ENCODE results near the gene PRRT1B.

PRRT1B gene

DNA sequence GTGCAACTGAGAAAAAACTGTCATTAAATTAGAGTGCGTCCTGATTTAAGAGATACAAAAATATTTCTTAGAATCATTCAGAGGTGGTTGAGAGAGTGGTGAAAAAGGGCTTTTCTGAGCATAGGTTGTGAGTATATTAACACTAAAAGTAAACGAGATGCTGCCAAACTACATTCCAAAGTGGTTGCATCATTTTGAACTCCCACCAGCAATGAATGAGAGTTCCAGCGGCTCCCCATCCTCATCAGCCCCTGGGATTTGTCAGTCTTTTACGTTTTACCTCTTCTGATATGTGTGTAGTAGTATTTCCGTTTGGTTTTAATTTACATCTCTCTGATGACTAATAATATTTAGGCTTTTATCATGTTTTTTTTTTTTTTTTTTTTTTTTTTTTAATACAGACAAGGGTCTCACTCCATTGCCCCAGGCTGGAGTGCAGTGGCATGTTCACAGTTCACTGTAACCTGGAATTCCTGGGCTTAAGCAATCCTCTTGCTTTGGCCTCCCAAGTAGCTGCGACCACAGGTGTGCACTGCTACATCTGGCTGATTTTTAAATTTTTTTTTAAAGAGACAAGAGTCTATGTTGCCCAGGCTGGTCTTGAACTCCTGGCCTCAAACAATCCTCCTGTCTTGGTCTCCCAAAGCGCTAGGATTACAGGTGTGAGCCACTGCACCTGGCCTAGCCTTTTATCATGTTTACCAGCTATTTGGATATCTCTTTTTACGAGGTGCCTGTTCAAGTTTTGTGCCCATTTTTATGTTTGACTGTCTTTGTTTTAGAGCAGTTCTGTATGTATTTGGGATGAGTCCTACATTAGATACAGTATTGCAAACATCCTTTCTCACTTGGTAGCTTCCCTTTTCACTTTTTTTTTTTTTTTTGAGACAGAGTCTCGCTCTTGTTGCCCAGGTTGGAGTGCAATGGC lies 17.0 kb downstream of the PRRT1B start:
- in situ Hi-C loops (cut with MboI; ENCODE audit: low pct_unique_long_range_greater_than_20kb, low sequenced_read_pairs, unreplicated experiment): no loop called here
- TF ChIP-seq, protein P1, sequence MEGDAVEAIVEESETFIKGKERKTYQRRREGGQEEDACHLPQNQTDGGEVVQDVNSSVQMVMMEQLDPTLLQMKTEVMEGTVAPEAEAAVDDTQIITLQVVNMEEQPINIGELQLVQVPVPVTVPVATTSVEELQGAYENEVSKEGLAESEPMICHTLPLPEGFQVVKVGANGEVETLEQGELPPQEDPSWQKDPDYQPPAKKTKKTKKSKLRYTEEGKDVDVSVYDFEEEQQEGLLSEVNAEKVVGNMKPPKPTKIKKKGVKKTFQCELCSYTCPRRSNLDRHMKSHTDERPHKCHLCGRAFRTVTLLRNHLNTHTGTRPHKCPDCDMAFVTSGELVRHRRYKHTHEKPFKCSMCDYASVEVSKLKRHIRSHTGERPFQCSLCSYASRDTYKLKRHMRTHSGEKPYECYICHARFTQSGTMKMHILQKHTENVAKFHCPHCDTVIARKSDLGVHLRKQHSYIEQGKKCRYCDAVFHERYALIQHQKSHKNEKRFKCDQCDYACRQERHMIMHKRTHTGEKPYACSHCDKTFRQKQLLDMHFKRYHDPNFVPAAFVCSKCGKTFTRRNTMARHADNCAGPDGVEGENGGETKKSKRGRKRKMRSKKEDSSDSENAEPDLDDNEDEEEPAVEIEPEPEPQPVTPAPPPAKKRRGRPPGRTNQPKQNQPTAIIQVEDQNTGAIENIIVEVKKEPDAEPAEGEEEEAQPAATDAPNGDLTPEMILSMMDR (IDR thresholded peaks at IDR 0.05; ENCODE audit: extremely low read depth, insufficient read depth, missing control alignments): no peak
- DNase-seq (ENCODE audit: low spot score): no peak

DNA sequence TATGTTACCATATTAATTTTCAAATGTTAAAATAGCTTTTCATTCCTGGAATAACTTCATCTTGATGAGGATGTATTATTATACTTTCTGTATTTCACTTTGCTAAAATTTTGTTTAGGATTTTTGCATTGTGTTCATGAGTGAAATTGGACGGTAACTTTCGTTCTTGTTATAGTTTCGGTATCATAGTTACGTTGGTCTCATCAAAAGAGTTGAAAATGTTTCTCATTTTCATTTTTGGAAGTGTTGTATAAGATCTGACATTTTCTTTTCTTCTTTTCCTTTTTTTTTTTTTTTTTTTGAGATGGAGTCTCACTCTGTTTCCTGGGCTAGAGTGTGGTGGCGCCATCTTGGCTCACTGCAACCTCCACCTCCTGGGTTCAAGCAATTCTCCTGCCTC lies 20.0 kb downstream of the PRRT1B start:
- DNase-seq (ENCODE audit: low spot score): no peak
- in situ Hi-C loops (cut with MboI; ENCODE audit: low pct_unique_long_range_greater_than_20kb, low sequenced_read_pairs, unreplicated experiment): no loop called here
- TF ChIP-seq, protein P1 (IDR thresholded peaks at IDR 0.05; ENCODE audit: extremely low read depth, insufficient read depth, missing control alignments): no peak

DNA sequence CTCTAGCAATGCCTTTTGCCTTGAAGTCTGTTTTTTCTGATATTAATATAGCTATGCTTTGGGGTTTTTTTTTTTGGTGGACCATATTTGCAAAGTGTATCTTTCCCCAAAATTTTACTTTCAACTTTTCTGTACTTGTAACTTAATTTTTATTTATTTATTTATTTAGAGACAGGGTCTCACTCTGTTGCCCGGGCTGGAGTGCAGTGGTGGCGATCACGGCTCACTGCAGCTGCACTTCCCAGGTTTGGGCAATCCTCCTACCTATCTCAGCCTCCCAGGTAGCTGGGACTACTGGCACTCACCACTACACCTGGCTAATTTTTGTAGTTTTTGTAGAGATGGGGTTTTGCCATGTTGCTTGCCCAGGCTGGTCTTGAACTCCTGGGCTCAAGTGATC lies 20.8 kb downstream of the PRRT1B start:
- DNase-seq (ENCODE audit: low spot score): no peak
- TF ChIP-seq, protein P1 (IDR thresholded peaks at IDR 0.05; ENCODE audit: extremely low read depth, insufficient read depth, missing control alignments): no peak
- in situ Hi-C loops (cut with MboI; ENCODE audit: low pct_unique_long_range_greater_than_20kb, low sequenced_read_pairs, unreplicated experiment): no loop called here

DNA sequence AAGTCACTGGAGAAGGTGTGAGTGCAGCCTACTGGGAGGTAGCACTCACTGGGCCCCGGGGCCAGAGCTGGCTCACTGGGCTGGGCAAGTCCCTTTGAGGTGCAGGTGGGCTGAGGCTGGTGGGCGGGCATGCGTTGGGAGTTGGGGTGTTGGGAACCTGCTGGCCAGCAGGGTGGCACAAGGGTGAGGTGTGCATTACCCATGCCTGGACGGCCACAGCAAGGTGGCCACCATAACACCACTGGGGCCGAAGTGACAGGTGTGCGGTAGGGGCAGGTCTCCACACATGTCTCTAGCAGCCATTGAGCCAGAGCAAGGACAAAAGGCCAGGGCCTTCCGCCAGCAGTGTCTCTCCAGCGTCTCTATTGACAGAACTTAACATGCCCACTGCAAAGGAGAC lies 22.6 kb downstream of the PRRT1B start:
- in situ Hi-C loops (cut with MboI; ENCODE audit: low pct_unique_long_range_greater_than_20kb, low sequenced_read_pairs, unreplicated experiment): no loop called here
- DNase-seq (ENCODE audit: low spot score): no peak
- TF ChIP-seq, protein P1 (IDR thresholded peaks at IDR 0.05; ENCODE audit: extremely low read depth, insufficient read depth, missing control alignments): no peak

DNA sequence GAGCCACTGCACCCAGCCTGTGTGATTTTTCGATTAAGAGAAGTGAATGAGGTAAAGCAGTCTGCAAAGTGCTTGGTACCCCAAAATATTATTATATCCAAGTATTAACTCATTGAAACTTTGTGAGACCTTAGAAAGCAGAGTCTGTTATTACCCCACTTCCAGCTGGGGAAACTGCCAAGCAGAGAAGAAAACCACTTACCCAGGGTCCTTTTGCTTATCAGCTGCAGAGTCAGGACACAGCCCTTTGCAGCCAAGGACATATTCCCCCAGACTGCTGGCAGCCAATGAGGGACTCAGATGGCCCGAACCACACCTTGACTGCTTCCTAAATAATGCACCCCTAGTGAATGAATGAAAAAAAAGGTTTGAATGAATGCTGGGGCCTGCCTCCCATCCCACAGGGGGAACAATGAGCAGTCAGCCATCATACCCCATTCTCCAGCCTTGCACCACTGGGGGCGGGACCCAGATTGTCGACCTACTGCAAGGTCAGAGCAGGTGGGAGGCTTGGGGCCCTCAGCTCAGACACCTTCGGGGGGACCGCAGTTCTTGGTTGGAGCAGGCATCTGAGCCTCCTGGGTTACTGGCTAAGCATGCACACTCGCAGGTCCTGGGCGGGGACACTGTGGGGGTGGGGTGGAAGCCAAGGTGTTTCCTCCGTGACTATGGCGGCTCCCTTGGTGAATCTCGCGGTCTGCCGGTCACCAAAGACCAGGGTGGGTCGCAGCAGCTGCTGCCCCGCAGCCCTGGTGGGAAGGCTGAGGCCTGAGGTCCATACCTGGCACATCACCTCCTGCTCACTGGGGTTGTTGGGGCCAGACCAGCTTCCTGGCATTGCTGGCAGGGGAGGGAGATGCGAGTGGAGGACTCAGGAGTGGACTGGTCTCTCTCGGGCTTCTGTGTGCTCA lies 29.7 kb downstream of the PRRT1B start:
- in situ Hi-C loops (cut with MboI; ENCODE audit: low pct_unique_long_range_greater_than_20kb, low sequenced_read_pairs, unreplicated experiment): no loop called here
- TF ChIP-seq, protein P1 (IDR thresholded peaks at IDR 0.05; ENCODE audit: extremely low read depth, insufficient read depth, missing control alignments): no peak
- no peak for DNase-seq (ENCODE audit: low spot score)
